HG03039 (cell line): ENCODE data around the gene RNF5.
A peak's percentile ranks its signal among the peaks of the same experiment; 100 is the strongest.
"Not testable (repeated sequence)": the region's sequence is repeated elsewhere in the genome, so short reads cannot be mapped to it uniquely, and the experiment has no call there.

Experiments
- ATAC-seq: cut with Tn5 transposase; IDR thresholded peaks from one replicate; pipeline ENCODE4 v1.9.1; 2021; ENCODE audit warnings: mild to moderate bottlenecking, moderate library complexity; ENCODE audit not compliant: unreplicated experiment

The RNF5 gene

GRCh38 chr6:32188381-32189068 is 10.3 kb downstream of the RNF5 start:
- ATAC-seq: no peak

- ATAC-seq: no peak
Measured at GRCh38 chr6:32189069-32189741, 11.0 kb downstream of the RNF5 start.

- ATAC-seq: no peak
Measured at GRCh38 chr6:32189742-32190053, 11.5 kb downstream of the RNF5 start.

- peak; percentile 43 for ATAC-seq
Measured at GRCh38 chr6:32190054-32190851, 12.0 kb downstream of the RNF5 start, which contains the start of gene PBX2. Gene PBX2 (minus strand): TSS chr6:32190202. CDS start chr6:32189915, 287 bp downstream.

- no peak for ATAC-seq
Measured at GRCh38 chr6:32190911-32191677, 12.9 kb downstream of the RNF5 start.

- ATAC-seq: no peak
Measured at GRCh38 chr6:32191696-32192607, 13.7 kb downstream of the RNF5 start.

GRCh38 chr6:32192608-32193039 is 14.4 kb downstream of the RNF5 start, which contains the start of gene GPSM3:
Gene GPSM3 (minus strand): TSS chr6:32192643. CDS start chr6:32192513, 130 bp downstream.
- ATAC-seq: no peak

GRCh38 chr6:32193096-32193495 is 14.9 kb downstream of the RNF5 start:
- ATAC-seq: not testable (repeated sequence)

- ATAC-seq: no peak
Measured at GRCh38 chr6:32194388-32194787, 16.2 kb downstream of the RNF5 start.

GRCh38 chr6:32194825-32195651 is 16.8 kb downstream of the RNF5 start:
- no peak for ATAC-seq

GRCh38 chr6:32195652-32195901 is 17.4 kb downstream of the RNF5 start:
- peak; percentile 76 for ATAC-seq

- peak; percentile 1 for ATAC-seq
Measured at GRCh38 chr6:32195902-32196681, 17.9 kb downstream of the RNF5 start.

GRCh38 chr6:32196682-32197616 is 18.7 kb downstream of the RNF5 start:
- ATAC-seq: no peak

- ATAC-seq: no peak
Measured at GRCh38 chr6:32198345-32198696, 20.1 kb downstream of the RNF5 start.

- no peak for ATAC-seq
Measured at GRCh38 chr6:32198866-32199265, 20.7 kb downstream of the RNF5 start.

- no peak for ATAC-seq
Measured at GRCh38 chr6:32200711-32201475, 22.7 kb downstream of the RNF5 start.

GRCh38 chr6:32202186-32202585 is 24.0 kb downstream of the RNF5 start:
- ATAC-seq: no peak
